Transverse colon (tissue), 4 donors: ENCODE results near the gene THSD7A. TPM values are rescaled to one million over a fixed set of nuclear protein-coding genes. Genes with fewer than 3 reads are reported as not detected.
A peak's percentile ranks its signal among the peaks of the same experiment; 100 is the strongest.

Experiments used
- DNase-seq: peaks from one replicate; pipeline ENCODE4 v3.0.0-alpha.2; 2019
- H3K27ac ChIP-seq, 4 donors: fragments of 200-600 bp; sonication (generic); 2 replicates each; pipeline ENCODE4 v1.5.1; 2016 to 2018; ENCODE audit warnings: inconsistent platforms in 4 of 4
- H3K27me3 ChIP-seq: fragments of 200-600 bp; sonication (generic); 2 replicates; pipeline ENCODE4 v1.5.1; 2017; ENCODE audit warnings: inconsistent platforms
- H3K36me3 ChIP-seq, 4 donors: fragments of 200-600 bp; sonication (generic); 2 replicates each; pipeline ENCODE4 v1.5.1; 2017 to 2019; ENCODE audit warnings: inconsistent platforms in 4 of 4
- H3K4me1 ChIP-seq, 4 donors: fragments of 200-600 bp; sonication (generic); 2 replicates each; pipeline ENCODE4 v1.5.1; 2017 to 2020; ENCODE audit warnings: inconsistent platforms in 4 of 4
- H3K4me3 ChIP-seq, 4 donors: fragments of 200-600 bp; sonication (generic); 1 replicate in 1 of 4; 2 replicates in 3 of 4; pipeline versions ENCODE4 v1.5.1 to v1.6.1; 2017 to 2019; ENCODE audit warnings: inconsistent platforms in 4 of 4
- H3K9me3 ChIP-seq, 2 donors: fragments of 200-600 bp; sonication (generic); 2 replicates each; pipeline ENCODE4 v1.5.1; 2017 to 2019; ENCODE audit warnings: inconsistent platforms in 2 of 2
- CTCF ChIP-seq, 5 experiments: fragments of 200-600 bp in 3 of 5; fragments of 450-650 bp in 2 of 5; sonication (generic) in 3 of 5; IDR thresholded peaks; 1 replicate in 2 of 5; 2 replicates in 3 of 5; pipeline ENCODE4 v1.5.1; 2016 to 2017; ENCODE audit warnings: antibody characterized with exemption in 5 of 5, inconsistent platforms in 3 of 5, mild to moderate bottlenecking in 2 of 5, moderate library complexity in 1 of 5
- EP300 ChIP-seq: sonication (generic); formaldehyde crosslinking; IDR thresholded peaks from one replicate; pipeline ENCODE4 v1.6.1; 2017; ENCODE audit warnings: antibody characterized with exemption, low read depth
- POLR2A ChIP-seq: fragments of 450-650 bp; IDR thresholded peaks from one replicate; pipeline ENCODE4 v1.6.1; 2016; ENCODE audit warnings: antibody characterized with exemption, mild to moderate bottlenecking, moderate library complexity
- POLR2AphosphoS5 ChIP-seq, 3 donors: sonication (generic); formaldehyde crosslinking; IDR thresholded peaks; one replicate each; pipeline ENCODE4 v1.6.1; 2016; ENCODE audit warnings: antibody characterized with exemption in 3 of 3
- WGBS, 2 donors: methylation state at CpG; one replicate each; pipeline ENCODE4 v1.1.5; 2018; ENCODE audit warnings: low coverage in 1 of 2; 5-methylcytosine and 5-hydroxymethylcytosine counted together
- in situ Hi-C, 4 donors: fragments of 200-750 bp; cut with MboI; loops; one replicate each; pipeline versions ENCODE4 v1.15.0 to v1.15.1; 2017; ENCODE audit warnings: low sequenced_read_pairs in 3 of 4, low pct_ligation_motif_present in 1 of 4, low pct_unique_long_range_greater_than_20kb in 1 of 4
- intact Hi-C: fragments of 100-400 bp; cut with DNase I; formaldehyde crosslinking; loops from one replicate; pipeline ENCODE4 v1.15.1; 2023; ENCODE audit warnings: low total_unique reads
- total RNA-seq, 4 donors: library from RNA; depleted of rRNA; stranded (reverse); fragments of >200 nt; gene quantifications; one replicate each; pipeline ENCODE4 v1.1.0, GENCODE V29; 2016

THSD7A gene
- total RNA-seq, 4 donors from 2014 or later = 1.9 to 18.9 (median 2.0) TPM

GRCh38 chr7:11346302-11346701 lies 485.7 kb downstream of the THSD7A start:
- no peak overlapping the region for H3K4me3 ChIP-seq
- DNase-seq = no peak
- no peak overlapping the region for H3K27ac ChIP-seq
- H3K27me3 ChIP-seq = no peaks in the 10 kb centered on the region
- H3K9me3 ChIP-seq = no peaks in the 10 kb centered on the region
- TF ChIP-seq EP300 (no peak), POLR2AphosphoS5 (IDR thresholded peaks at IDR 0.05) (no peak), CTCF (IDR thresholded peaks at IDR 0.05) (no peak), POLR2A (no peak)
- in situ Hi-C loops (no loop called here), intact Hi-C loops (no loop called here)
- peaks cover 0 to 2% (median 0%) of the 10 kb centered on the region in 4 donors for H3K4me1 ChIP-seq
- WGBS, 2 donors = 21 to 45% methylated on average over 2 of the region's 2 CpGs
- no peaks in the 10 kb centered on the region for H3K36me3 ChIP-seq

- no peak overlapping the region for H3K4me3 ChIP-seq
- no peak overlapping the region for H3K27ac ChIP-seq
- peaks cover 0 to 2% (median 0%) of the 10 kb centered on the region in 4 donors for H3K4me1 ChIP-seq
- no peaks in the 10 kb centered on the region for H3K27me3 ChIP-seq
- in situ Hi-C loops (no loop called here), intact Hi-C loops (no loop called here)
- DNase-seq = no peak
- 67 to 79% methylated on average over 1 to 2 of the region's 2 CpGs for WGBS, 2 donors
- TF ChIP-seq CTCF (IDR thresholded peaks at IDR 0.05) = no peak
- TF ChIP-seq EP300 = no peak
- TF ChIP-seq POLR2AphosphoS5 (IDR thresholded peaks at IDR 0.05) = no peak
- TF ChIP-seq POLR2A = no peak
- no peaks in the 10 kb centered on the region for H3K36me3 ChIP-seq
- H3K9me3 ChIP-seq = no peaks in the 10 kb centered on the region
Observed at GRCh38 chr7:11345621-11346020, 486.4 kb downstream of the THSD7A start.

DNA sequence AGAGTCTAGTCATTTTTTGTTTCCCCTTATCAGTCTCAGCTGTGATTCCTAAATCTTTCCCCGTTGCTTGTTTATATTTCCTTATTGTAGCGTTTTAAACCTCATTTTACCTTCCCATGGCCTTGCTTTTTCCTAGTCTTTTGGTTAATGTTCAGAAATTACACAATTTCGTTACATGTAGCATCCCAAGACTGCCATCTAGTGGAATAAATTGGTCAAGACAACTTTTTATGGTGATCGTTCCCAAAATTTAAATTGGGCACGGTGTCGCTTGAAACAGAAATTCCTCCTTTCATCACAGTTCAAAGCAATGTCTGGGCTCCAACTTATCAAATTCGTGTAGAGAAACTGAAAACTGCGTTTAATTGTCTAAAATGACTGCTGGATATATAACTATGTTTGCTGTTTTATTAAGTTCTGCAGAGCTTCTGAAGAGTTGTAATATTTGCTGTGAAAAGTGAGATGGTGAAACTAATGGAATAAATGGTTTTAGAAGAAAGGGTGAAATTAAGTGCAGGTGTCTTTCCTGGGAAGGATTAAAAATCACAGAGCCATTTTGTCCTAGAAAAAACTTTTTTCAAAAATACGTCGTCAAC lies 488.1 kb downstream of the THSD7A start:
- DNase-seq = no peak
- no peaks in the 10 kb centered on the region for H3K36me3 ChIP-seq
- H3K9me3 ChIP-seq = no peaks in the 10 kb centered on the region
- peaks cover 0 to 2% (median 0%) of the 10 kb centered on the region in 4 donors for H3K4me1 ChIP-seq
- no peak overlapping the region for H3K4me3 ChIP-seq
- intact Hi-C loops (no loop called here), in situ Hi-C loops (no loop called here)
- no peak overlapping the region for H3K27ac ChIP-seq
- WGBS, 2 donors = 19 to 22% methylated on average over 8 to 10 of the region's 10 CpGs
- H3K27me3 ChIP-seq = no peaks in the 10 kb centered on the region
- TF ChIP-seq EP300 (no peak), CTCF (IDR thresholded peaks at IDR 0.05) (peak; percentile 48 to 78 (median 71))

DNA sequence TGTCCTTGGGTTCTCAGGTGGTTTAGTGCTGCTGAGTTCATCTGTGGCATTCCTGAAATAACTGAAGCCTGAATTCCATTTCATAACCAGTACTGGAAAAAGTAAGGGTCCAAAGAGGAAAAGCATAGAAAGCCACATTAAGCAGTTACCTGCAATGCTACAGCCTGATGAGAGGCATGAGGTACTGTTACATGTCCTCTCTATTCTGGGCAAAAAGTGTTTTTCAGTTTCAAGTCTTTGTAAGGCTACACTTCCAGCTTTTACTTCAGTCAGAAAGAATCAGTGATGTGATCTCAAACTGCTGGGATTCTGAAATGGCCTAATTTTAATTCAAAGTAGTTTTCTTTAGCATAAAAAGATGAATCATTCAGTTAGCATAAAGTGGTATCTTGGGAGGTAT lies 488.9 kb downstream of the THSD7A start:
- DNase-seq = no peak
- TF ChIP-seq CTCF (IDR thresholded peaks at IDR 0.05) (no peak), POLR2AphosphoS5 (IDR thresholded peaks at IDR 0.05) (no peak), EP300 (no peak), POLR2A (no peak)
- Histone ChIP-seq H3K27ac (no peak overlapping the region), H3K4me3 (no peak overlapping the region), H3K36me3 (no peaks in the 10 kb centered on the region), H3K9me3 (no peaks in the 10 kb centered on the region), H3K27me3 (no peaks in the 10 kb centered on the region), H3K4me1 (peaks cover 0 to 2% (median 0%) of the 10 kb centered on the region in 4 donors)
- in situ Hi-C loops (no loop called here), intact Hi-C loops (no loop called here)
